Ishikawa (cell line): ENCODE results near the gene TNFRSF4.

Experiments
- CEBPB ChIP-seq: IDR thresholded peaks from 2 replicates; pipeline ENCODE4 v1.6.1; 2012
- CREB1 ChIP-seq: IDR thresholded peaks from 2 replicates; pipeline ENCODE4 v1.6.1; 2012; ENCODE audit warnings: low read depth
- EGR1 ChIP-seq: IDR thresholded peaks from 2 replicates; pipeline ENCODE4 v1.6.1; 2012
- EP300 ChIP-seq: IDR thresholded peaks from 2 replicates; pipeline ENCODE4 v1.6.1; 2012; ENCODE audit warnings: borderline replicate concordance
- FOXM1 ChIP-seq: IDR thresholded peaks from 2 replicates; pipeline ENCODE4 v1.6.1; 2012; ENCODE audit warnings: low read depth, borderline replicate concordance
- NFIC ChIP-seq: IDR thresholded peaks from 2 replicates; pipeline ENCODE4 v1.6.1; 2012
- RAD21 ChIP-seq: IDR thresholded peaks from 2 replicates; pipeline ENCODE4 v1.6.1; 2012; ENCODE audit warnings: low read depth
- REST ChIP-seq: IDR thresholded peaks from 2 replicates; pipeline ENCODE4 v1.6.1; 2012; ENCODE audit warnings: low read depth, mild to moderate bottlenecking
- TAF1 ChIP-seq: IDR thresholded peaks from 2 replicates; pipeline ENCODE4 v1.6.1; 2012; ENCODE audit warnings: low read depth, mild to moderate bottlenecking
- TCF12 ChIP-seq: IDR thresholded peaks from 2 replicates; pipeline ENCODE4 v1.6.1; 2012; ENCODE audit warnings: low read depth
- TEAD4 ChIP-seq: IDR thresholded peaks from 2 replicates; pipeline ENCODE4 v1.6.1; 2012
- USF1 ChIP-seq: IDR thresholded peaks from 2 replicates; pipeline ENCODE4 v1.6.1; 2012
- YY1 ChIP-seq: IDR thresholded peaks from 2 replicates; pipeline ENCODE4 v1.6.1; 2012; ENCODE audit warnings: low read depth
- ZBTB7A ChIP-seq: IDR thresholded peaks from 2 replicates; pipeline ENCODE4 v1.6.1; 2012; ENCODE audit warnings: low read depth
- TF ChIP-seq, protein P1 (sequence below): IDR thresholded peaks from 2 replicates; pipeline ENCODE4 v1.6.1; 2012

The TNFRSF4 gene

GRCh38 chr1:1259119-1259488 is 45.2 kb upstream of the TNFRSF4 start:
- TF ChIP-seq FOXM1, result no peak
- TF ChIP-seq TEAD4, result no peak

DNA sequence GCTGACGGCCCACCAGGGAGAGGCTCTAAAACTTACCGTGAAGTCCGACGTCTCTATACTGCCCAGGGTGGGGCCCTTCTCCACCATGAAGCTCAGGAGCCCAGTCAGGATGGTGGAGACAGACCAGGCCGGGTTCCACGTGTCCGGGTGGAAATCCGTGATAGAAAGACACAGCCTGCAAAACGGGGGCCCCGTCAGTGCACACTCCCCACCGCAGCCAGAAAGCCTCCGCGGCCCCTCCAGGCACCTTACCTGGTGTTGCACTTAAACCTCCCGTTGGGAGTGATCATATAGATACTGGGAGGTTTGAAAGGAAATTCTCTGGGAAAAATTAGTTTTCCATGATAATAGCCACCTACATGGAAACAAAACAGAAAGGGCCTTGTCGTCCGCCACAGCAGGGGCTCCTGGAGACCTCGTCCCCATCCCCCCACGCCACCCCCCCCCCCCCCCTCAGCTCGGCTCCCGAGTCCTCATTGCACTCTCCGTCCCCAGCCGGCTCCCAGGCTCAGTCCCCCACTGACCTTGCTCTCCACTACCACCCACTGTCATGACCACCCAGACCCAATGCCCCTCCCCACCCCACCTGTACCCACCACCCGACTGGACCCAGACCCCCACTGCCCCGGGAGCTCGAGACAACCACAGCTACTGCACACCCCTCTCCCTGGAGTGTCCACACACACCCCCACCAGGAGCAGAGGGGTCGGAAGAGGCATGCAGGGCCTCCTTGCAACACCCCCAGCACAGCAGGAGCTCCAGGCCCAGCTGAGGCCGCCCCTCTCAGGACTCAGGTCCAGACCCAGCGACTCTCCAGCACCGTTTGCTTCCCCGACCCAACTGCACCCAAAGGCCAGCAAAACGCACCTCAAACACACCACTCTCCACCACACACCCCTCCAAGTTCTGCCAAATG is 43.3 kb upstream of the TNFRSF4 start:
- TF ChIP-seq, protein P1, sequence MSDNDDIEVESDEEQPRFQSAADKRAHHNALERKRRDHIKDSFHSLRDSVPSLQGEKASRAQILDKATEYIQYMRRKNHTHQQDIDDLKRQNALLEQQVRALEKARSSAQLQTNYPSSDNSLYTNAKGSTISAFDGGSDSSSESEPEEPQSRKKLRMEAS, result no peak
- TF ChIP-seq ZBTB7A (no peak), REST (no peak), CREB1 (no peak), YY1 (no peak), TAF1 (no peak), EP300 (no peak), EGR1 (no peak), CEBPB (no peak), FOXM1 (no peak), TCF12 (no peak), RAD21 (no peak), NFIC (no peak), TEAD4 (no peak), USF1 (no peak)

GRCh38 chr1:1255611-1256010 is 41.7 kb upstream of the TNFRSF4 start:
- TF ChIP-seq USF1 (no peak), CREB1 (no peak), REST (no peak), TAF1 (no peak), NFIC (no peak), RAD21 (no peak), CEBPB (no peak), FOXM1 (no peak), EP300 (no peak), ZBTB7A (no peak), TCF12 (no peak)

DNA sequence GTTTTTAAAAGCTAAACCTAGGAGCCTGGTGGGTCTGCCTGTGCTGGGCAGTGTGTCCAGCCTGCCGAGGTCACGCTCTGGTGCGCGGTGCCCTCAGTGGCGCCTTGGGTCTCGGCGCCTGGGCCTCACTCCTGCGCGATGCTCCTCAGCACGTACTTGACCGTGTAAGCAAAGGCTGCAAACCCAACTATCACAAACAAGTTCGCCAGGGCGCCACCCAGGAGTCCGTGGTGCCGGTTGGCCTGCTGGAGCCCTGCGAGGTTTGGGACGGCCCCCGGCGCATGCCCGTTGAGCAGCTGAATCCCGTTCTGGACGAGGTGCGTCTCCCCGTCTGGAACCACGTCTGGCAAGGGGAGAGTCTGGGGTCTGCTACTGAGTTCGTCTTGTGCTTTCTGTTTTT is 41.1 kb upstream of the TNFRSF4 start:
- TF ChIP-seq EP300, result no peak
- TF ChIP-seq TEAD4, result no peak
- TF ChIP-seq EGR1, result no peak
- TF ChIP-seq CEBPB, result no peak
- TF ChIP-seq TCF12, result no peak
- no peak for TF ChIP-seq NFIC
- TF ChIP-seq CREB1, result no peak
- no peak for TF ChIP-seq YY1

DNA sequence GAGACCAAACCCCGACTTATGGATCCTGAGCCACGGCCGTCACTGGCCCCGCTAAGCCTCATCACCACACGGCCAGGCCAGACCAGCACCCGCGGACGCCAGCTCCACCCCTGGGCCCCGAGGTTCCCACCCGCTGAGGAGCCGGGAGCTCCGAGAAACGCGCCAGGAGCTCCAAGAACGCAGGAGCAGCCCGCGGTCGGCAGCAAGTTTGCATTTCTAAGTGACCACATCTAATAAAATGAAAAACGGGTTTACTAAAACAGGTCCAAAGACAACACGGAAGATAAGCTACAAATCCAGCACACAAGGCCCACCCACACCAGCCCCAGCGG is 40.7 kb upstream of the TNFRSF4 start:
- no peak for TF ChIP-seq FOXM1
- no peak for TF ChIP-seq TAF1
- no peak for TF ChIP-seq CEBPB
- no peak for TF ChIP-seq EGR1
- TF ChIP-seq TEAD4, result no peak
- TF ChIP-seq NFIC, result no peak
- no peak for TF ChIP-seq TCF12
- TF ChIP-seq USF1, result no peak
- no peak for TF ChIP-seq RAD21
- no peak for TF ChIP-seq YY1
- TF ChIP-seq, protein P1, result no peak
- TF ChIP-seq ZBTB7A, result no peak
- no peak for TF ChIP-seq EP300
- TF ChIP-seq REST, result no peak
- TF ChIP-seq CREB1, result no peak
